GM12878 (cell line): ENCODE data around the gene GRK5. TPM values are rescaled to one million over a fixed set of nuclear protein-coding genes. Genes with fewer than 3 reads are reported as not detected.

Experiments used
- ATAC-seq: fragments of 200-7000 bp; cut with Tn5 transposase; 3 replicates; pipeline ENCODE4 v1.9.1; 2020; ENCODE audit warnings: mild to moderate bottlenecking, moderate library complexity
- BruUV-seq: library from RNA; stranded (reverse); fragments of 400-500 nt; replicated peaks from 2 replicates; lab custom pipeline; 2021; lab: Mats Ljungman, UMichigan
- CTCF ChIA-PET: fragments of 300-600 bp; sonication (Branson Sonifier 250); formaldehyde crosslinking; extraction: SDS; loops from one replicate; lab custom pipeline; 2021; ENCODE audit warnings: inconsistent platforms; lab: Yijun Ruan, JAX
- POLR2A ChIA-PET: fragments of 350-600 bp; formaldehyde crosslinking; extraction: SDS; loops from one replicate; lab custom pipeline; 2021; ENCODE audit warnings: inconsistent platforms; lab: Charles Lee
- RAD21 ChIA-PET: fragments of 300-600 bp; sonication (Branson Sonifier 250); formaldehyde crosslinking; loops from one replicate; lab custom pipeline; 2023; ENCODE audit warnings: antibody characterized with exemption; ENCODE audit not compliant: unreplicated experiment; lab: Charles Lee
- SMC1A ChIA-PET: fragments of 300-600 bp; sonication (Branson Sonifier 250); formaldehyde crosslinking; loops from one replicate; lab custom pipeline; 2023; ENCODE audit not compliant: unreplicated experiment, uncharacterized antibody; lab: Charles Lee
- DNase-seq: peaks from one replicate; pipeline ENCODE4 v3.0.0-alpha.2; 2011; ENCODE audit warnings: low read depth, low spot score
- FAIRE-seq: peaks from 3 replicates; lab custom pipeline; 2011; peaks lifted over from hg19 to GRCh38; lab: Jason Lieb, UNC
- H2AFZ ChIP-seq: 2 replicates; pipeline ENCODE4 v1.6.0; 2011; ENCODE audit warnings: low read depth, low read length, control low read depth; ENCODE audit not compliant: control insufficient read depth
- H3K27ac ChIP-seq: 2 replicates; pipeline ENCODE4 v1.5.1; 2011; ENCODE audit warnings: control low read depth; ENCODE audit not compliant: control insufficient read depth, insufficient read depth
- H3K27me3 ChIP-seq, 2 experiments: replicated peaks in 1 of 2; 2 replicates each; pipeline versions ENCODE4 v1.6.0 to v1.6.1; 2011; ENCODE audit warnings: low read length in 1 of 2; ENCODE audit not compliant: control insufficient read depth in 2 of 2, insufficient read depth in 2 of 2
- H3K36me3 ChIP-seq, 2 experiments: 2 replicates each; pipeline ENCODE4 v1.5.1; 2011; ENCODE audit warnings: low read length in 1 of 2; ENCODE audit not compliant: control insufficient read depth in 2 of 2, insufficient read depth in 2 of 2
- H3K4me1 ChIP-seq: 2 replicates; pipeline ENCODE4 v1.6.1; 2011; ENCODE audit warnings: mild to moderate bottlenecking, low read length, moderate library complexity, mixed read lengths; ENCODE audit not compliant: control insufficient read depth, insufficient read depth
- H3K4me2 ChIP-seq: 2 replicates; pipeline ENCODE4 v1.6.0; 2011; ENCODE audit warnings: control low read depth; ENCODE audit not compliant: control insufficient read depth, insufficient read depth
- H3K4me3 ChIP-seq: fragments of 200-600 bp; sonication (generic); 2 replicates; pipeline ENCODE4 v1.5.1; 2016
- H3K79me2 ChIP-seq: 2 replicates; pipeline ENCODE4 v1.6.0; 2011; ENCODE audit warnings: low read length; ENCODE audit not compliant: control insufficient read depth, insufficient read depth
- H3K9ac ChIP-seq: 2 replicates; pipeline ENCODE4 v1.8.0; 2011; ENCODE audit warnings: low read length, control low read depth, mixed read lengths; ENCODE audit not compliant: control insufficient read depth, insufficient read depth
- H3K9me3 ChIP-seq: replicated peaks from 3 replicates; pipeline ENCODE4 v1.5.1; 2011; ENCODE audit warnings: mild to moderate bottlenecking, low read length; ENCODE audit not compliant: control insufficient read depth, insufficient read depth
- H4K20me1 ChIP-seq: 2 replicates; pipeline ENCODE4 v1.6.0; 2011; ENCODE audit not compliant: control insufficient read depth, insufficient read depth
- CHD2 ChIP-seq: IDR thresholded peaks from 2 replicates; pipeline ENCODE4 v1.6.1; 2011; ENCODE audit warnings: low read depth, low read length, improper control_type of control experiment, borderline replicate concordance
- HCFC1 ChIP-seq: fragments of 150-350 bp; IDR thresholded peaks from 2 replicates; pipeline ENCODE4 v1.6.1; 2014; ENCODE audit warnings: low read length
- KDM1A ChIP-seq: fragments of 200-600 bp; sonication (generic); IDR thresholded peaks from 2 replicates; pipeline ENCODE4 v1.6.1; 2016; ENCODE audit warnings: borderline replicate concordance
- MTA2 ChIP-seq: fragments of 450-650 bp; IDR thresholded peaks from 2 replicates; pipeline ENCODE4 v1.6.1; 2016; ENCODE audit warnings: low read depth, mild to moderate bottlenecking, moderate library complexity
- PAX8 ChIP-seq: fragments of 450-650 bp; IDR thresholded peaks from 2 replicates; pipeline ENCODE4 v1.6.1; 2017; ENCODE audit warnings: mild to moderate bottlenecking, moderate library complexity
- RCOR1 ChIP-seq: conservative IDR thresholded peaks from 2 replicates; pipeline ENCODE4 v1.6.1; 2012; ENCODE audit warnings: low read depth, low read length, improper control_type of control experiment
- SPI1 ChIP-seq: IDR thresholded peaks from 2 replicates; pipeline ENCODE4 v1.6.1; 2011; ENCODE audit warnings: low read depth, mild to moderate bottlenecking, low read length, moderate library complexity, borderline replicate concordance; ENCODE audit not compliant: insufficient read depth
- SUPT20H ChIP-seq: IDR thresholded peaks from 2 replicates; pipeline ENCODE4 v1.6.1; 2011; ENCODE audit warnings: low read depth, mild to moderate bottlenecking, low read length, moderate library complexity, borderline replicate concordance; ENCODE audit not compliant: control insufficient read depth
- TCF12 ChIP-seq: IDR thresholded peaks from 2 replicates; pipeline ENCODE4 v1.6.1; 2011; ENCODE audit warnings: low read depth, mild to moderate bottlenecking, low read length
- YBX1 ChIP-seq: fragments of 450-650 bp; IDR thresholded peaks from 2 replicates; pipeline ENCODE4 v1.6.1; 2016; ENCODE audit warnings: antibody characterized with exemption
- WGBS: methylation state at CpG from one replicate; pipeline ENCODE4 v1.1.6; 2016; ENCODE audit warnings: low lambda C conversion rate; ENCODE audit not compliant: insufficient replicate concordance, insufficient coverage; ENCODE audit errors: missing lambda C conversion rate; 5-methylcytosine and 5-hydroxymethylcytosine counted together
- in situ Hi-C: fragments of 300-500 bp; cut with MboI; formaldehyde crosslinking; loops from 9 replicates; pipeline ENCODE4 v1.14.3; 2018; ENCODE audit warnings: mixed read lengths
- intact Hi-C: fragments of 100-400 bp; cut with micrococcal nuclease; formaldehyde crosslinking; loops from one replicate; pipeline ENCODE4 v1.14.2; 2022; ENCODE audit not compliant: unreplicated experiment
- polyA plus RNA-seq, 11 experiments: library from polyadenylated mRNA; depleted of rRNA in 4 of 11; unstranded in 6 of 11; stranded (reverse) in 5 of 11; fragments of >200 nt; fragmentation: Nextera tagmentation in 4 of 11; fragmentation: Illumina TruSeq in 1 of 11; extraction: Ambion mirVana in 4 of 11; extraction: Trizol in 1 of 11; gene quantifications; 1 replicate in 1 of 11; 2 replicates in 10 of 11; pipeline versions ENCODE4 v1.2.1 to v1.2.3, GENCODE V29; 2011 to 2016; ENCODE audit warnings: inconsistent platforms in 2 of 11, missing spikeins in 2 of 11, low read depth in 1 of 11
- total RNA-seq, 4 experiments: library from RNA; depleted of rRNA in 3 of 4; stranded (reverse); fragments of >200 nt in 3 of 4; fragmentation: Illumina TruSeq in 1 of 4; extraction: Trizol in 1 of 4; gene quantifications; 2 replicates each; pipeline versions ENCODE4 v1.2.1 to v1.2.3, GENCODE V29; 2013 to 2021
- TF ChIP-seq, protein P1 (sequence below): fragments of 450-650 bp; IDR thresholded peaks from 2 replicates; pipeline ENCODE4 v1.6.1; 2017; ENCODE audit warnings: mild to moderate bottlenecking
- TF ChIP-seq, protein P2 (sequence below): fragments of 450-650 bp; IDR thresholded peaks from 2 replicates; pipeline ENCODE4 v1.6.1; 2017; ENCODE audit warnings: mild to moderate bottlenecking, moderate library complexity

The GRK5 gene
- total and polyA plus RNA-seq, 10 of the 15 experiments (the other 5 are each of a cell fraction or from before 2014, with no cell fraction given) = 0.11 to 22.1 (median 10.0) TPM

DNA sequence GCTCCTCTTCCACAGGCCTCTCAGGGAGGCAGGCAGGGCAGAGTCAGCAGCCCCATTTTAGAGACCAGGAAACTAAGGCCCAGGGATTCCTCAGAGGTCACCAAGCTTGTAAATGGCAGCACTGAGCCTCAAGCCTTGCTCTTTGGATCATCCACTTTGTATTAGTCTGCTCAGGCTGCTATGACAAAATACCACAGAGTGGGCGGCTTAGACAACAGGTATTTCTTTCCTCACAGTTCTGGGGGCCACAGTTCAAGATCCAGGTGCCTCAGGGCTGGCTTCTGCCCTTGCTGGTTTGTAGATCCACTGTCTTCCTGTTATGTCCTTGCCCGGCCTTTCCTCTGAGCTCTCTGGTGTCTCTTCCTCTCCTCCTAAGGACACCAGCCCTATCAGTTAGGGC is 151.2 kb downstream of the GRK5 start:
- SMC1A ChIA-PET = no interaction called here

More for the DNA sequence above, 151.2 kb downstream of the GRK5 start:
- Histone ChIP-seq H3K79me2 (no peaks in the 10 kb centered on the region), H3K4me1 (no peaks in the 10 kb centered on the region), H3K36me3 (peaks cover 0 to 3% of the 10 kb centered on the region in 2 experiments; a peak in 1 of 4 replicates), H3K4me2 (no peak overlapping the region), H3K27me3 (no peaks in the 10 kb centered on the region), H3K9ac (no peak overlapping the region), H3K9me3 (peaks cover 2% of the 10 kb centered on the region; the same call in 2 of the 3 replicates), H3K27ac (no peak overlapping the region), H2AFZ (no peak overlapping the region), H3K4me3 (no peak overlapping the region), H4K20me1 (no peaks in the 10 kb centered on the region)
- in situ Hi-C loops (no loop called here), intact Hi-C loops (no loop called here)
- ChIA-PET RAD21 (no interaction called here), CTCF (no interaction called here), POLR2A (no interaction called here)
- BruUV-seq = no TSS peak
- ATAC-seq = no peak
- DNase-seq = no peak
- TF ChIP-seq SPI1 (no peak), TCF12 (no peak), SUPT20H (no peak), RCOR1 (no peak), HCFC1 (no peak), YBX1 (no peak), MTA2 (no peak), CHD2 (no peak), KDM1A (no peak), PAX8 (no peak)
- TF ChIP-seq, protein P1, sequence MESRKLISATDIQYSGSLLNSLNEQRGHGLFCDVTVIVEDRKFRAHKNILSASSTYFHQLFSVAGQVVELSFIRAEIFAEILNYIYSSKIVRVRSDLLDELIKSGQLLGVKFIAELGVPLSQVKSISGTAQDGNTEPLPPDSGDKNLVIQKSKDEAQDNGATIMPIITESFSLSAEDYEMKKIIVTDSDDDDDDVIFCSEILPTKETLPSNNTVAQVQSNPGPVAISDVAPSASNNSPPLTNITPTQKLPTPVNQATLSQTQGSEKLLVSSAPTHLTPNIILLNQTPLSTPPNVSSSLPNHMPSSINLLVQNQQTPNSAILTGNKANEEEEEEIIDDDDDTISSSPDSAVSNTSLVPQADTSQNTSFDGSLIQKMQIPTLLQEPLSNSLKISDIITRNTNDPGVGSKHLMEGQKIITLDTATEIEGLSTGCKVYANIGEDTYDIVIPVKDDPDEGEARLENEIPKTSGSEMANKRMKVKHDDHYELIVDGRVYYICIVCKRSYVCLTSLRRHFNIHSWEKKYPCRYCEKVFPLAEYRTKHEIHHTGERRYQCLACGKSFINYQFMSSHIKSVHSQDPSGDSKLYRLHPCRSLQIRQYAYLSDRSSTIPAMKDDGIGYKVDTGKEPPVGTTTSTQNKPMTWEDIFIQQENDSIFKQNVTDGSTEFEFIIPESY = no peak
- TF ChIP-seq, protein P2, sequence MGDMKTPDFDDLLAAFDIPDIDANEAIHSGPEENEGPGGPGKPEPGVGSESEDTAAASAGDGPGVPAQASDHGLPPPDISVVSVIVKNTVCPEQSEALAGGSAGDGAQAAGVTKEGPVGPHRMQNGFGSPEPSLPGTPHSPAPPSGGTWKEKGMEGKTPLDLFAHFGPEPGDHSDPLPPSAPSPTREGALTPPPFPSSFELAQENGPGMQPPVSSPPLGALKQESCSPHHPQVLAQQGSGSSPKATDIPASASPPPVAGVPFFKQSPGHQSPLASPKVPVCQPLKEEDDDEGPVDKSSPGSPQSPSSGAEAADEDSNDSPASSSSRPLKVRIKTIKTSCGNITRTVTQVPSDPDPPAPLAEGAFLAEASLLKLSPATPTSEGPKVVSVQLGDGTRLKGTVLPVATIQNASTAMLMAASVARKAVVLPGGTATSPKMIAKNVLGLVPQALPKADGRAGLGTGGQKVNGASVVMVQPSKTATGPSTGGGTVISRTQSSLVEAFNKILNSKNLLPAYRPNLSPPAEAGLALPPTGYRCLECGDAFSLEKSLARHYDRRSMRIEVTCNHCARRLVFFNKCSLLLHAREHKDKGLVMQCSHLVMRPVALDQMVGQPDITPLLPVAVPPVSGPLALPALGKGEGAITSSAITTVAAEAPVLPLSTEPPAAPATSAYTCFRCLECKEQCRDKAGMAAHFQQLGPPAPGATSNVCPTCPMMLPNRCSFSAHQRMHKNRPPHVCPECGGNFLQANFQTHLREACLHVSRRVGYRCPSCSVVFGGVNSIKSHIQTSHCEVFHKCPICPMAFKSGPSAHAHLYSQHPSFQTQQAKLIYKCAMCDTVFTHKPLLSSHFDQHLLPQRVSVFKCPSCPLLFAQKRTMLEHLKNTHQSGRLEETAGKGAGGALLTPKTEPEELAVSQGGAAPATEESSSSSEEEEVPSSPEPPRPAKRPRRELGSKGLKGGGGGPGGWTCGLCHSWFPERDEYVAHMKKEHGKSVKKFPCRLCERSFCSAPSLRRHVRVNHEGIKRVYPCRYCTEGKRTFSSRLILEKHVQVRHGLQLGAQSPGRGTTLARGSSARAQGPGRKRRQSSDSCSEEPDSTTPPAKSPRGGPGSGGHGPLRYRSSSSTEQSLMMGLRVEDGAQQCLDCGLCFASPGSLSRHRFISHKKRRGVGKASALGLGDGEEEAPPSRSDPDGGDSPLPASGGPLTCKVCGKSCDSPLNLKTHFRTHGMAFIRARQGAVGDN = no peak
- 94% methylated on average over 2 of the region's 2 CpGs for WGBS
- FAIRE-seq = no peak
